SK-N-SH (cell line): ENCODE data around the gene ADGRE3. TPM values are rescaled to one million over a fixed set of nuclear protein-coding genes. Genes with fewer than 3 reads are reported as not detected.

Source experiments
- CTCF ChIA-PET: fragments of 300-600, 350-600 bp; formaldehyde crosslinking; extraction: SDS; loops from one replicate; lab custom pipeline; 2021; lab: Yijun Ruan, JAX
- POLR2A ChIA-PET: fragments of 350-600 bp; sonication (Branson Sonifier 250); formaldehyde crosslinking; extraction: SDS; loops from one replicate; lab custom pipeline; 2020; ENCODE audit warnings: antibody characterized with exemption, inconsistent platforms; lab: Yijun Ruan, JAX
- DNase-seq: peaks from one replicate; pipeline ENCODE4 v3.0.0; 2012
- H2AFZ ChIP-seq: fragments of 200-600 bp; sonication (generic); 2 replicates; pipeline ENCODE4 v1.8.1; 2016; ENCODE audit warnings: antibody characterized with exemption, mild to moderate bottlenecking, low read depth
- H3F3A ChIP-seq: fragments of 200-600 bp; sonication (generic); replicated peaks from 2 replicates; pipeline ENCODE3; 2016; ENCODE audit warnings: antibody characterized with exemption, mild to moderate bottlenecking; ENCODE audit not compliant: insufficient read depth
- H3K27ac ChIP-seq, 2 experiments: fragments of 200-500 bp in 1 of 2; fragments of 200-600 bp in 1 of 2; sonication (Bioruptor generic) in 1 of 2; sonication (generic), shearing (Covaris generic) in 1 of 2; 2 replicates each; pipeline versions ENCODE4 v1.5.1 to v1.6.1; 2014 to 2016; ENCODE audit warnings: low read depth in 2 of 2, inconsistent platforms in 1 of 2, low read length in 1 of 2, mild to moderate bottlenecking in 1 of 2, mixed read lengths in 1 of 2
- H3K27me3 ChIP-seq: fragments of 200-600 bp; sonication (generic), shearing (Covaris generic); 2 replicates; pipeline ENCODE4 v1.6.1; 2016; ENCODE audit warnings: mixed run types; ENCODE audit not compliant: insufficient read depth
- H3K36me3 ChIP-seq, 2 experiments: fragments of 200-500 bp in 1 of 2; fragments of 200-600 bp in 1 of 2; sonication (Bioruptor generic) in 1 of 2; sonication (generic) in 1 of 2; replicated peaks in 1 of 2; 2 replicates each; pipeline versions ENCODE3 to v1.5.1; 2014 to 2016; ENCODE audit warnings: low read length in 1 of 2, mild to moderate bottlenecking in 1 of 2; ENCODE audit not compliant: insufficient read depth in 2 of 2, control insufficient read depth in 1 of 2
- H3K4me1 ChIP-seq, 2 experiments: fragments of 200-500 bp in 1 of 2; fragments of 200-600 bp in 1 of 2; sonication (Bioruptor generic) in 1 of 2; sonication (generic), shearing (Covaris generic) in 1 of 2; 2 replicates each; pipeline versions ENCODE4 v1.5.1 to v1.6.1; 2014 to 2016; ENCODE audit warnings: low read depth in 1 of 2, low read length in 1 of 2, mixed run types in 1 of 2; ENCODE audit not compliant: insufficient read depth in 2 of 2, control insufficient read depth in 1 of 2
- H3K4me2 ChIP-seq: fragments of 200-600 bp; sonication (generic), shearing (Covaris generic); 2 replicates; pipeline ENCODE4 v1.6.1; 2017; ENCODE audit warnings: mixed run types
- H3K4me3 ChIP-seq, 2 experiments: fragments of 200-500 bp in 1 of 2; fragments of 200-600 bp in 1 of 2; sonication (Bioruptor generic) in 1 of 2; sonication (generic), shearing (Covaris generic) in 1 of 2; 2 replicates each; pipeline versions ENCODE4 v1.5.1 to v1.8.1; 2014 to 2016; ENCODE audit warnings: low read depth in 2 of 2, inconsistent platforms in 1 of 2, low read length in 1 of 2, mild to moderate bottlenecking in 1 of 2, mixed read lengths in 1 of 2, moderate library complexity in 1 of 2
- H3K79me2 ChIP-seq: fragments of 200-600 bp; sonication (generic); 2 replicates; pipeline ENCODE4 v1.8.1; 2017; ENCODE audit warnings: mild to moderate bottlenecking; ENCODE audit not compliant: insufficient read depth
- H3K9ac ChIP-seq: fragments of 200-600 bp; sonication (generic); 2 replicates; pipeline ENCODE4 v1.6.1; 2017; ENCODE audit warnings: mixed run types
- H3K9me2 ChIP-seq: fragments of 200-600 bp; sonication (generic); 2 replicates; pipeline ENCODE4 v1.6.1; 2017; ENCODE audit warnings: mixed run types
- H3K9me3 ChIP-seq: fragments of 200-600 bp; sonication (generic); 2 replicates; pipeline ENCODE4 v1.6.1; 2017; ENCODE audit warnings: mixed run types, mild to moderate bottlenecking, moderate library complexity
- H4K20me1 ChIP-seq: fragments of 200-600 bp; sonication (generic); 2 replicates; pipeline ENCODE4 v1.6.1; 2017; ENCODE audit warnings: mild to moderate bottlenecking, mixed run types; ENCODE audit not compliant: insufficient read depth
- ELF1 ChIP-seq: IDR thresholded peaks from 2 replicates; pipeline ENCODE4 v1.4.0; 2012
- FOXJ3 ChIP-seq: sonication (generic); formaldehyde crosslinking; IDR thresholded peaks from 2 replicates; pipeline ENCODE4 v1.5.1; 2020; ENCODE audit warnings: mild to moderate bottlenecking, missing genetic modification reagents
- GABPA ChIP-seq: IDR thresholded peaks from 2 replicates; pipeline ENCODE4 v1.4.0; 2012; ENCODE audit warnings: low read depth, mild to moderate bottlenecking
- JUND ChIP-seq: IDR thresholded peaks from 2 replicates; pipeline ENCODE4 v1.4.0; 2012
- RCOR1 ChIP-seq: fragments of 150-350 bp; IDR thresholded peaks from 2 replicates; pipeline ENCODE4 v1.6.1; 2017; ENCODE audit warnings: antibody characterized with exemption, low read length
- RXRA ChIP-seq: IDR thresholded peaks from 2 replicates; pipeline ENCODE4 v1.4.0; 2012; ENCODE audit warnings: low read depth, mild to moderate bottlenecking, borderline replicate concordance
- TAF1 ChIP-seq: IDR thresholded peaks from 2 replicates; pipeline ENCODE4 v1.6.1; 2012; ENCODE audit warnings: low read depth, mild to moderate bottlenecking, low read length, moderate library complexity, borderline replicate concordance
- TCF12 ChIP-seq: IDR thresholded peaks from 2 replicates; pipeline ENCODE4 v1.4.0; 2012
- WGBS: methylation state at CpG from one replicate; pipeline ENCODE4 v1.1.6; 2017; ENCODE audit warnings: low lambda C conversion rate; 5-methylcytosine and 5-hydroxymethylcytosine counted together
- polyA plus RNA-seq, 3 experiments: library from polyadenylated mRNA; depleted of rRNA; stranded (reverse); fragments of >200 nt; gene quantifications; 2 replicates each; pipeline ENCODE4 v1.2.3, GENCODE V29; 2012
- TF ChIP-seq, protein P1 (sequence below): IDR thresholded peaks from 2 replicates; pipeline ENCODE4 v1.4.0; 2012; ENCODE audit warnings: low read depth, borderline replicate concordance
- TF ChIP-seq, protein P2 (sequence below): IDR thresholded peaks from 2 replicates; pipeline ENCODE4; 2012
- TF ChIP-seq, protein P3 (sequence below): IDR thresholded peaks from 2 replicates; pipeline ENCODE4 v1.4.0; 2012; ENCODE audit warnings: low read depth

Gene ADGRE3
- polyA plus RNA-seq, 1 of the 3 experiments (the other 2 are of a cell fraction), result not detected

DNA sequence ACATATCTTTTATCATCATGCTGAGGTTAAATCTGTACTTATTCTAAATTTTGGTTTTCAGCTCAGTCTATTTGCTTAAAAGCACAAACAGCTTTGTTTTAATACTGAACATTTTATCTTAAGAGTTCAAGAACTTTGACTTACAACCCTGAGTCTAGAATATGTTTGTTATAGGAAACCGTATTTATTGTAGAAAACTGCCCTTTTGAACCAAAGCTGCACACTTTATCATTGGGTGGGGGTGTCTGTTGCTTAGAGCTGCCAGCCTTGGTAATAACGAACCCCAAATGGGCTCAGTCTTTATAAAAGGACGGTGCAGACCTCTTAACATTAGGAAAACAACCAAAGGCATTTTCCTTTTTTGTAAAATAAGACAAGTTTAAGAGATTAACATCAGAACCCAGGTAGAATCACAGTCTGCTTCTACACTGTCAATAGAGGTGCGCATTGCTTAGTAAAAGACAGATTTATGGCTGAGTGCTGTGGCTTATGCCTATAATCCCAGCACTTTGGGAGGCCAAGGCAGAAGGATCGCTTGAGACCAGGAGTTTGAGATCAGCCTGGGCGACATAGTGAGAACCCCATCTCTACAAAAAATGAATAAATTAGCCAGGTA, 14.7 kb downstream of the ADGRE3 start:
- no peaks in the 10 kb centered on the region for H3K9me2 ChIP-seq
- H3F3A ChIP-seq, result no peaks in the 10 kb centered on the region
- no peaks in the 10 kb centered on the region for H3K36me3 ChIP-seq
- H4K20me1 ChIP-seq, result no peaks in the 10 kb centered on the region
- no peak overlapping the region for H3K4me2 ChIP-seq
- no peak overlapping the region for H2AFZ ChIP-seq
- H3K27me3 ChIP-seq, result peaks cover 49% of the 10 kb centered on the region
- POLR2A ChIA-PET, result no interaction called here
- CTCF ChIA-PET, result no interaction called here
- H3K9ac ChIP-seq, result no peak overlapping the region
- 20% methylated on average over 6 of the region's 6 CpGs for WGBS
- no peaks in the 10 kb centered on the region for H3K4me1 ChIP-seq
- DNase-seq, result no peak
- no peak overlapping the region for H3K4me3 ChIP-seq
- no peak overlapping the region for H3K27ac ChIP-seq
- TF ChIP-seq RCOR1 (no peak), TCF12 (no peak), TAF1 (no peak)
- TF ChIP-seq, protein P1, sequence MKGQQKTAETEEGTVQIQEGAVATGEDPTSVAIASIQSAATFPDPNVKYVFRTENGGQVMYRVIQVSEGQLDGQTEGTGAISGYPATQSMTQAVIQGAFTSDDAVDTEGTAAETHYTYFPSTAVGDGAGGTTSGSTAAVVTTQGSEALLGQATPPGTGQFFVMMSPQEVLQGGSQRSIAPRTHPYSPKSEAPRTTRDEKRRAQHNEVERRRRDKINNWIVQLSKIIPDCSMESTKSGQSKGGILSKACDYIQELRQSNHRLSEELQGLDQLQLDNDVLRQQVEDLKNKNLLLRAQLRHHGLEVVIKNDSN, result no peak
- H3K79me2 ChIP-seq, result no peaks in the 10 kb centered on the region
- H3K9me3 ChIP-seq, result no peaks in the 10 kb centered on the region

DNA sequence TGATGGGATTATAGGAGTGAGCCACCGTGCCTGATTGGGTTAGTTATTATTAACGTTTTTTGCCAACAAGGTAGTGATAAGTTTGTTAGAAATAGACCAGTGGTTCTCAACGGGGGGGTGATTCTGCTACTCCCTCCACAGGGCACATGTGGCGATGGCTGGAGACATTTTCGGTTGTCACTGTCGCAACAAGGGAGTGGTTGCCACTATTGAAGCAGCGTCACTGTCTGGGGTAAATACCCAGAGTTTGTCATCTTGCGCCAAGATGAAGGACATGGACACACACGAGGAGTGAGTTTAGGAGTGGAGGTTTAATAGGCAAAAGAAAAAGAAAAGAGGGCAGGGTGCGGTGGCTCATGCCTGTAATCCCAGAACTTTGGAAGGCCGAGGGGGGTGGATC, 18.9 kb downstream of the ADGRE3 start:
- peaks cover 36% of the 10 kb centered on the region for H3K27me3 ChIP-seq
- no peaks in the 10 kb centered on the region for H4K20me1 ChIP-seq
- TF ChIP-seq, protein P2, sequence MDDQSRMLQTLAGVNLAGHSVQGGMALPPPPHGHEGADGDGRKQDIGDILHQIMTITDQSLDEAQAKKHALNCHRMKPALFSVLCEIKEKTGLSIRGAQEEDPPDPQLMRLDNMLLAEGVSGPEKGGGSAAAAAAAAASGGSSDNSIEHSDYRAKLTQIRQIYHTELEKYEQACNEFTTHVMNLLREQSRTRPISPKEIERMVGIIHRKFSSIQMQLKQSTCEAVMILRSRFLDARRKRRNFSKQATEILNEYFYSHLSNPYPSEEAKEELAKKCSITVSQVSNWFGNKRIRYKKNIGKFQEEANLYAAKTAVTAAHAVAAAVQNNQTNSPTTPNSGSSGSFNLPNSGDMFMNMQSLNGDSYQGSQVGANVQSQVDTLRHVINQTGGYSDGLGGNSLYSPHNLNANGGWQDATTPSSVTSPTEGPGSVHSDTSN, result no peak
- no peak for TF ChIP-seq FOXJ3
- TF ChIP-seq GABPA, result no peak
- no peak for TF ChIP-seq RXRA
- TF ChIP-seq, protein P3, sequence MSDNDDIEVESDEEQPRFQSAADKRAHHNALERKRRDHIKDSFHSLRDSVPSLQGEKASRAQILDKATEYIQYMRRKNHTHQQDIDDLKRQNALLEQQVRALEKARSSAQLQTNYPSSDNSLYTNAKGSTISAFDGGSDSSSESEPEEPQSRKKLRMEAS, result no peak
- no peak for TF ChIP-seq RCOR1
- no peak for TF ChIP-seq ELF1
- no peak for TF ChIP-seq JUND
- TF ChIP-seq, protein P1, result no peak
- no peak overlapping the region for H3K27ac ChIP-seq
- no peak overlapping the region for H2AFZ ChIP-seq
- H3K4me3 ChIP-seq, result no peak overlapping the region
- WGBS, result 12% methylated on average over 11 of the region's 11 CpGs
- no peaks in the 10 kb centered on the region for H3F3A ChIP-seq
- H3K9me2 ChIP-seq, result no peaks in the 10 kb centered on the region
- H3K4me2 ChIP-seq, result no peak overlapping the region
- CTCF ChIA-PET, result interaction anchor here (1.1 kb wide), 1 partner anchor 21 kb away, joined by 3 read pairs; no protein-coding TSS in a partner anchor
- POLR2A ChIA-PET, result no interaction called here
- no peak for DNase-seq
- H3K9ac ChIP-seq, result no peak overlapping the region
- no peaks in the 10 kb centered on the region for H3K4me1 ChIP-seq
- no peaks in the 10 kb centered on the region for H3K9me3 ChIP-seq
- H3K79me2 ChIP-seq, result no peaks in the 10 kb centered on the region
- no peaks in the 10 kb centered on the region for H3K36me3 ChIP-seq
